Naive thymus-derived CD8-positive, alpha-beta T cell (primary cell): ENCODE measurements around the gene C1orf35. TPM values are rescaled to one million over a fixed set of nuclear protein-coding genes. Genes with fewer than 3 reads are reported as not detected.

Source experiments
- ATAC-seq, 2 donors: fragments of 150-1000 bp; cut with Tn5 transposase in 1 of 2; sonication (Bioruptor Pico), chemical (Tn5 transposase) in 1 of 2; 1 replicate in 1 of 2; 2 replicates in 1 of 2; pipeline ENCODE4 v1.10.0; 2021; ENCODE audit warnings: mild to moderate bottlenecking in 2 of 2, moderate library complexity in 2 of 2
- POLR2A ChIA-PET: fragments of 350-600 bp; sonication (Branson Sonifier 250); formaldehyde crosslinking; loops from one replicate; lab custom pipeline; 2021; ENCODE audit warnings: antibody characterized with exemption; lab: Charles Lee
- DNase-seq, 10 donors: peaks; one replicate each; pipeline versions ENCODE4 v3.0.0 to v3.0.0-alpha.2; 2020 to 2022
- H3K27ac Mint-ChIP-seq, 10 donors: one replicate each; pipeline ENCODE4 v1.8.0; 2020 to 2022; ENCODE audit warnings: mild to moderate bottlenecking in 10 of 10, mixed read lengths in 10 of 10, moderate library complexity in 4 of 10, inconsistent platforms in 1 of 10
- H3K27me3 Mint-ChIP-seq, 5 donors: one replicate each; pipeline ENCODE4 v1.8.0; 2021 to 2022; ENCODE audit warnings: mixed read lengths in 5 of 5
- H3K36me3 Mint-ChIP-seq, 3 donors: one replicate each; pipeline ENCODE4 v1.8.0; 2020 to 2022; ENCODE audit warnings: mixed read lengths in 3 of 3, mild to moderate bottlenecking in 2 of 3, inconsistent platforms in 1 of 3
- H3K4me1 Mint-ChIP-seq, 4 donors: one replicate each; pipeline ENCODE4 v1.8.0; 2021 to 2022; ENCODE audit warnings: mixed read lengths in 4 of 4
- H3K4me3 Mint-ChIP-seq, 10 donors: one replicate each; pipeline ENCODE4 v1.8.0; 2020 to 2022; ENCODE audit warnings: mild to moderate bottlenecking in 10 of 10, mixed read lengths in 10 of 10, moderate library complexity in 6 of 10, inconsistent platforms in 1 of 10
- H3K9me3 Mint-ChIP-seq, 9 donors: one replicate each; pipeline ENCODE4 v1.8.0; 2020 to 2022; ENCODE audit warnings: mixed read lengths in 9 of 9, mild to moderate bottlenecking in 3 of 9, inconsistent platforms in 1 of 9, moderate library complexity in 1 of 9
- polyA plus RNA-seq, 3 donors: library from polyadenylated mRNA; unstranded; fragments of 300-500 nt; fragmentation: Illumina TruSeq; gene quantifications; one replicate each; pipeline ENCODE4 v1.2.3, GENCODE V29; 2021
- total RNA-seq, 8 experiments: library from RNA in 2 of 8; stranded (reverse) in 2 of 8; gene quantifications; one replicate each; pipeline ENCODE4 v1.2.3 and lab custom pipeline; 2021 to 2026

Gene C1orf35
- total and polyA plus RNA-seq, 5 experiments from 2014 or later: 12.9 to 28.1 (median 25.6) TPM

DNA sequence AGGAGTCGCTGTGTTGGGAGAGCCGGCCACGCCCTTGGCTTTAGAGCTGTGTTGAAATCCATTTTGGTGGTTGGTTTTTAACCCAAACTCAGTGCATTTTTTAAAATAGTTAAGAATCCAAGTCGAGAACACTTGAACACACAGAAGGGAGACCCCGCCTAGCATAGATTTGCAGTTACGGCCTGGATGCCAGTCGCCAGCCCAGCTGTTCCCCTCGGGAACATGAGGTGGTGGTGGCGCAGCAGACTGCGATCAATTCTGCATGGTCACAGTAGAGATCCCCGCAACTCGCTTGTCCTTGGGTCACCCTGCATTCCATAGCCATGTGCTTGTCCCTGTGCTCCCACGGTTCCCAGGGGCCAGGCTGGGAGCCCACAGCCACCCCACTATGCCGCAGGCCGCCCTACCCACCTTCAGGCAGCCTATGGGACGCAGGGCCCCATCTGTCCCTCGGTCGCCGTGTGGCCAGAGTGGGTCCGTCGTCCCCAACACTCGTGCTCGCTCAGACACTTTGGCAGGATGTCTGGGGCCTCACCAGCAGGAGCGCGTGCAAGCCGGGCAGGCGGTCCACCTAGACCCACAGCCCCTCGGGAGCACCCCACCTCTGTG lies 4.7 kb downstream of the C1orf35 start:
- peak overlapping the region in 1 of 10 donors; percentile 32 for H3K4me3 Mint-ChIP-seq
- peaks cover 6 to 50% (median 14%) of the 10 kb centered on the region in 3 donors for H3K36me3 Mint-ChIP-seq
- peaks cover 18 to 43% (median 41%) of the 10 kb centered on the region in 4 donors for H3K4me1 Mint-ChIP-seq
- POLR2A ChIA-PET: interaction anchor here (2.7 kb wide), 1 partner anchor 16 kb away, joined by 14 read pairs; the partner anchor contains the start of gene ARF1
- peak overlapping the region in 4 of 10 donors; percentile 17 to 68 (median 50) for H3K27ac Mint-ChIP-seq
- no peak for DNase-seq
- H3K9me3 Mint-ChIP-seq: peaks cover 0 to 14% (median 7%) of the 10 kb centered on the region in 9 donors
- no peak for ATAC-seq
- H3K27me3 Mint-ChIP-seq: peaks cover 0 to 1% (median 0%) of the 10 kb centered on the region in 5 donors

DNA sequence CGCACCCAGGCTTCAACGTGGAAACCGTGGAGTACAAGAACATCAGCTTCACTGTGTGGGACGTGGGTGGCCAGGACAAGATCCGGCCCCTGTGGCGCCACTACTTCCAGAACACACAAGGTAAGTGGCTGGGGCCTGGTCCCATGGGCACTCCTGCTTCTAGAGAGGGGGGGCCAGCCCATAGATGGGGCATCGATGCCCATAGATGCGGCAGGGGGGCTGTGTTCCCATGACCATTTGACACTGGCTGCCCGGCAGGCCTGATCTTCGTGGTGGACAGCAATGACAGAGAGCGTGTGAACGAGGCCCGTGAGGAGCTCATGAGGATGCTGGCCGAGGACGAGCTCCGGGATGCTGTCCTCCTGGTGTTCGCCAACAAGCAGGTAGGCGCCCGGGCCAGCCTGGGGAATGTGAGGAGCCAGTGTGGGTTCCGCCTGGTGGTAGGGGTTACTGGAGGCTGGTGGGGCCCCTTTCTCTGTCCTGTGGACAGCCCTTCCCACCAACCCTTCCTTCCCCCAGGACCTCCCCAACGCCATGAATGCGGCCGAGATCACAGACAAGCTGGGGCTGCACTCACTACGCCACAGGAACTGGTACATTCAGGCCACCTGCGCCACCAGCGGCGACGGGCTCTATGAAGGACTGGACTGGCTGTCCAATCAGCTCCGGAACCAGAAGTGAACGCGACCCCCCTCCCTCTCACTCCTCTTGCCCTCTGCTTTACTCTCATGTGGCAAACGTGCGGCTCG lies 5.6 kb downstream of the C1orf35 start:
- H3K4me1 Mint-ChIP-seq: peaks cover 17 to 44% (median 41%) of the 10 kb centered on the region in 4 donors
- DNase-seq (no peak), ATAC-seq (no peak)
- H3K4me3 Mint-ChIP-seq: peak overlapping the region in 2 of 10 donors; percentile 45 to 60
- H3K27me3 Mint-ChIP-seq: no peaks in the 10 kb centered on the region
- H3K9me3 Mint-ChIP-seq: peaks cover 0 to 14% (median 7%) of the 10 kb centered on the region in 9 donors
- H3K27ac Mint-ChIP-seq: peak overlapping the region in 4 of 10 donors; percentile 10 to 68 (median 58)
- H3K36me3 Mint-ChIP-seq: peaks cover 6 to 56% (median 14%) of the 10 kb centered on the region in 3 donors
- POLR2A ChIA-PET: interaction anchor here (2.7 kb wide), 1 partner anchor 15 kb away, joined by 14 read pairs; the partner anchor contains the start of gene ARF1

DNA sequence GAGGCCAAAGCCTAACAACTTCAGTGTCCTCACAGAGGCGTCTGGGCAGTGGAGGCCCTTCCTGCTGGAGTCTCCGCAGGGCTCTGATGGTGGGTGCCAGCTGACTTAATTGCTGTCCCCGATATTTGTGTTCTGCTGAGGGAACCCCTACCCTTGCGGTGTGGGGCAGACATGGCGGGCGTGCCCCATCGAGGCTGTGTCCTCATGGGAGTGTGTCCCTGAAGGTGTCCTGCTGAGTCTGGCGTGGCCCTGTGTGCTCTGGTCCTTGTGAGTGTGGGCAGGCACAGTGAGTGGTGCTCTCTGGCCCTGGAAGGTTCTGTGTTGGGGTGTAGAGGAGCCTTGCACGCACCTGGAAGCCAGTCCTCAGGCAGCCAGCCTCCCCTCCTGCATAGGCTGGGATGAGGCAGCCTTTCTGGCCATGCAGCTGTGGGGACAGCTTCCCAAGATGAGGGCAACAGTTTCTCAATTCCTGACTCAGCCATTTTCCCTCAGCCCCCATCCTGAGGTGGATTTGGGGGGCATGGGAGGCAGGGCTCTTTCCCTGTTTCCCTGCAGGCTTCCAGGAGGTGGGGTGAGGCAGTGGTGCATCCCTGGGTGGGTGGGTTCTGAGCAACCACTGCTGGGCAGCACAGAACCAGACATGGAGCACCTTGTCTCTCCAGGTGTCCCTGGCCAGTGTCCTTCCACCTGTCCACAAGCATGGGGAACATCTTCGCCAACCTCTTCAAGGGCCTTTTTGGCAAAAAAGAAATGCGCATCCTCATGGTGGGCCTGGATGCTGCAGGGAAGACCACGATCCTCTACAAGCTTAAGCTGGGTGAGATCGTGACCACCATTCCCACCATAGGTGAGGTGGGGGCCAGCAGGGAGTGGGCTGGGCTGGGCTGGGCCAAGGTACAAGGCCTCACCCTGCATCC lies 6.5 kb downstream of the C1orf35 start:
- Mint-ChIP-seq H3K27ac (peak overlapping the region in 2 of 10 donors; percentile 20 to 67), H3K9me3 (peaks cover 0 to 14% (median 7%) of the 10 kb centered on the region in 9 donors), H3K27me3 (no peaks in the 10 kb centered on the region), H3K4me1 (peaks cover 20 to 50% (median 47%) of the 10 kb centered on the region in 4 donors), H3K36me3 (peaks cover 6 to 62% (median 14%) of the 10 kb centered on the region in 3 donors), H3K4me3 (no peak overlapping the region)
- no peak for ATAC-seq
- POLR2A ChIA-PET: interaction anchor here (2.7 kb wide), 1 partner anchor 14 kb away, joined by 14 read pairs; the partner anchor contains the start of gene ARF1
- peak in 1 of 10 donors; percentile 46 for DNase-seq

- peaks cover 6 to 58% (median 14%) of the 10 kb centered on the region in 3 donors for H3K36me3 Mint-ChIP-seq
- ATAC-seq (no peak), DNase-seq (peak in 1 of 10 donors; percentile 30)
- H3K4me1 Mint-ChIP-seq: peaks cover 23 to 53% (median 47%) of the 10 kb centered on the region in 4 donors
- no peaks in the 10 kb centered on the region for H3K27me3 Mint-ChIP-seq
- H3K27ac Mint-ChIP-seq: peak overlapping the region in 4 of 10 donors; percentile 2 to 79 (median 30)
- peaks cover 0 to 14% (median 7%) of the 10 kb centered on the region in 9 donors for H3K9me3 Mint-ChIP-seq
- POLR2A ChIA-PET: no interaction called here
- H3K4me3 Mint-ChIP-seq: peak overlapping the region in 2 of 10 donors; percentile 4 to 19
Measured at GRCh38 chr1:228095938-228096337, 7.2 kb downstream of the C1orf35 start.

DNA sequence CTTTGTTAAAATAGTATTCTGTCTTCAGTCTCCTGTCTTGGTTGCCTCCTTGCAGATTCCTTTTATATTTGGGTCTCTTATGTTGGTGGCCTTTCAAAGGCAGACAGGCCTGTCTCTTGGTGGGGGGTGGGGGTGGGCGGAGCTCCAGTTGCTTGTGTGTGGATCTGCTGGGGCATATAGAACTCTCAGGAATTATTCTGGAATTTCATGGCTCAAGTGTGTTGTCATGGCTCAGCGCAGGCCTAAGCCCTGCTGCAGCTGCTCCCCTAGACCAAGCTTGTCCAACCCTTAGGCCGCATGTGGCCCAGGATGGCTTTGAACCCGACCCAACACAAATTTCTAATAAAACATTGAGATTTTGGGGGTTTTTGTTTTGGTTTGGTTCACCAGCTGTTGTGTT lies 8.0 kb downstream of the C1orf35 start:
- Mint-ChIP-seq H3K36me3 (peaks cover 6 to 58% (median 14%) of the 10 kb centered on the region in 3 donors), H3K27ac (peak overlapping the region in 7 of 10 donors; percentile 7 to 79 (median 58)), H3K9me3 (peaks cover 0 to 14% (median 7%) of the 10 kb centered on the region in 9 donors), H3K4me1 (peaks cover 25 to 61% (median 54%) of the 10 kb centered on the region in 4 donors), H3K4me3 (peak overlapping the region in 2 of 10 donors; percentile 18), H3K27me3 (no peaks in the 10 kb centered on the region)
- no peak for ATAC-seq
- no peak for DNase-seq
- POLR2A ChIA-PET: interaction anchor here (0.6 to 0.8 kb wide), 2 partner anchors 362 to 1306 kb away, joined by 3 to 4 read pairs; a partner anchor contains a TSS

DNA sequence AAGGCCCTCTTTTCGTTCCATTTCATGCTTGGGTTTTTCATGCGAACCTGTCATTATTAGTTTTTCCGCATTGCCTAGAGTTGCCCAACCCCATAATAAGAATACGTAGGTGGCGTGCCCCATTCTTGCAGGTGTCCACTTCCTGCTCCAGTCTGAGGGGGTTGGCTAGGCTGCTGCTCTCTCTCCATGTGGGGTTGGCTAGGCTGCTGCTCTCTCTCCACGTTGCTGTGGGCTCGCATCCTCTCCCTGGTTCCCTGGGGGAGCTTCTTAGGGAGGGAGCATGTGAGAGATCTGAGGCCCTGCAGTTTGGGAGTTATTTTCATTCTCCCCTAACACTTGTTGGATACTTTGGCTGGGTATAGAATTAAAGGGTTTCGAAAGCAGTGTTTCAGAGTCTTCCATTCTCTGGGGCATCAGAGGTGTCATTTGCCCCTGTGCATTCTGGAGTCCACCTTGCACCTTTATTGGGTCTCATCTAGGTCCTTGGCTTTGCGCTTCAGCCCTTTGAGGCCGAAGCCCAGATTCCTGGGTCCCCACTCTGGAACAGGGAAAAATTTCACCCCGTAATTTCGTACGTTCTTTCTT lies 8.6 kb downstream of the C1orf35 start:
- Mint-ChIP-seq H3K27ac (peak overlapping the region in 7 of 10 donors; percentile 7 to 77 (median 56)), H3K9me3 (peaks cover 0 to 14% (median 7%) of the 10 kb centered on the region in 9 donors), H3K4me3 (peak overlapping the region in 3 of 10 donors; percentile 18 to 39 (median 36)), H3K4me1 (peaks cover 28 to 67% (median 60%) of the 10 kb centered on the region in 4 donors), H3K36me3 (peaks cover 6 to 53% (median 14%) of the 10 kb centered on the region in 3 donors), H3K27me3 (no peaks in the 10 kb centered on the region)
- no peak for ATAC-seq
- peak in 1 of 10 donors; percentile 54 for DNase-seq
- POLR2A ChIA-PET: interaction anchor here (0.6 to 0.8 kb wide), 2 partner anchors 363 to 1306 kb away, joined by 3 to 4 read pairs; a partner anchor contains a TSS

DNA sequence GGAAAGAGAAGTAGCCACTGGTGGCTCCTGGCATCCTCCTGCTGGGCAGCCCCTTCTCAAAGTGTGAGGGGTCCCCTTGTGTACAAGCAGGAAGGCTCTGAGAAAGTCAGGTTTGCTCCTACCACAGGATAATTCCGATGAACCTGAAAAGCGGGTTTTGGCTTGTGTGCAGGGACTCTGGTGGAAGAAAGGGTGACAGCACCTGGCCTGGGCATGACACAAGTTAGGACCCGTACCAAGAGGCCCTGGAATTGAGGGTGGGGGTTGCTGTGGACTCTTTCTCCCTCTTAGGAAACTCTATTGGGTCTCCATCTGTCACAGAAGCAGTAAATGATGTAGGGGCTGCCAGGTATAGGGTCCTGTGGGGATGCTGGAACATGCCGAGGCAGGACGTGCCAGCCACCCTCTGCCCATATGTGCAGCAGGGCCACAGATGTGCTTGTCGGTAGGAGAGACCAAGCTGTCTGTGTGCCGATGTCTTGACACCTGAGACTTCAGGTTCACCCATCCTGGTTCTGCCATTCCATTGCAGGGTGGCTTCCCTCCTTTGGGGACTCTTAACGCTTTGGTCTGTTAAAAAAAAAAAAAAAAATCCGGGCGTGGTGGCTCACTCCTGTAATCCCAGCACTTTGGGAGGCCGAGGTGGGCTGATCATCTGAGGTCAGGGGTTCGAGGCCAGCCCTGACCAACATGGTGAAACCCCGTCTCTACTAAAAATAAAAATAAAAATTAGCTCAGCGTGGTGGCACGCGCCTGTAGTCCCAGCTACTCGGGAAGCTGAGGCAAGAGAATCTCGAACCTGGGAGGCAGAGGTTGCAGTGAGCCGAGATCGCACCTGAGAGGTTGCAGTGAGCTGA lies 9.8 kb downstream of the C1orf35 start:
- DNase-seq (peak in 1 of 10 donors; percentile 32), ATAC-seq (no peak)
- Mint-ChIP-seq H3K36me3 (peaks cover 6 to 45% (median 14%) of the 10 kb centered on the region in 3 donors), H3K4me3 (no peak overlapping the region), H3K27ac (peak overlapping the region in 2 of 10 donors; percentile 51 to 60), H3K4me1 (peaks cover 35 to 80% (median 67%) of the 10 kb centered on the region in 4 donors), H3K9me3 (peaks cover 0 to 14% (median 7%) of the 10 kb centered on the region in 9 donors), H3K27me3 (no peaks in the 10 kb centered on the region)
- POLR2A ChIA-PET: interaction anchor here (0.6 to 2.4 kb wide), 4 partner anchors 11 to 1462 kb away, joined by 3 to 11 read pairs (median 6); partner anchors contain the start of gene ARF1

DNA sequence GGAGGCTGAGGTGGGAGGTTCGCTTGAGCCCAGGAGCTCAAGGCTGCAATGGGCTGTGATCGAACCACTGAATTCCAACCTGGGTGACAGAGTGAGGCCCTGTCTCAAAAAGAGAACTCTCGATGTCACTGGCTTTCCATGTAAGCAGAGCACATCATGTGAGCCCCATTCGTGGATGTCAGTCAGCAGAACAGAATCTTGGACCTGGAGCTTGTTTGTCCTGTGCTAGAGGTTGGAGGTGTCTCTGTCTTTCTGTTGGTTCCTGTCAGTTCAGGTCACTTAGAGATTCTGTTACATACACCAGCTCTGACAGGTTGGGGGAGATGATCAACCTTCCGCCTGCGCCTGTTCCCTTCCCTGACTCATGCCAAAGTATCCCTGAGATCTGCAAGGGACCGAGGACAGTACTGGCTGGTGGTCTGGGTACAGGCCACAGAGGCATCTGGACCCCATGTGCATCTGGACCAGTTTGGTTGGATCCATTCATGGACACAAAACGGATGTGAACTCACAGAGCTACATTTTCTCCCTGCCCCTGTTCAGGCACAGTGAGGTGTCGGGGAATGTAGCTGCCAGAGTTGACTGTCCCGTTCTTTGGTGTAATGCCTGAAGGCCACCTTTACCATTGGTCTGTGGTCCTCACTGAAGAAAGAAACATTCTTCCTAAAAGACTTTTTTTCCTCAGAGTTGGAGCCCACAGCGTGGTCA lies 10.6 kb downstream of the C1orf35 start:
- Mint-ChIP-seq H3K27me3 (no peaks in the 10 kb centered on the region), H3K36me3 (peaks cover 6 to 44% (median 14%) of the 10 kb centered on the region in 3 donors), H3K27ac (peak overlapping the region in 9 of 10 donors; percentile 11 to 88 (median 51)), H3K9me3 (peaks cover 0 to 14% (median 7%) of the 10 kb centered on the region in 9 donors), H3K4me3 (peak overlapping the region in 6 of 10 donors; percentile 3 to 88 (median 15)), H3K4me1 (peaks cover 40 to 83% (median 74%) of the 10 kb centered on the region in 4 donors)
- DNase-seq (no peak), ATAC-seq (no peak)
- POLR2A ChIA-PET: interaction anchor here (1.0 to 2.4 kb wide), 2 partner anchors 10 to 14 kb away, joined by 3 to 11 read pairs; partner anchors contain the start of gene ARF1

- Mint-ChIP-seq H3K9me3 (peaks cover 0 to 14% (median 7%) of the 10 kb centered on the region in 9 donors), H3K27ac (peak overlapping the region; percentile 47 to 88 (median 84)), H3K4me1 (peaks cover 46 to 88% (median 84%) of the 10 kb centered on the region in 4 donors), H3K36me3 (peaks cover 6 to 41% (median 14%) of the 10 kb centered on the region in 3 donors), H3K27me3 (no peaks in the 10 kb centered on the region), H3K4me3 (peak overlapping the region in 9 of 10 donors; percentile 3 to 88 (median 62))
- ATAC-seq (no peak), DNase-seq (no peak)
- POLR2A ChIA-PET: interaction anchor here (2.4 to 2.7 kb wide), 2 partner anchors 9 kb away, joined by 7 to 11 read pairs; partner anchors contain the start of gene ARF1
Measured at GRCh38 chr1:228091084-228091483, 12.0 kb downstream of the C1orf35 start.
